ENCODE measurements around the gene CAMTA1.

The CAMTA1 gene

GRCh38 chr1:7462617-7463016 is 677.4 kb downstream of the CAMTA1 start:
- Mint-ChIP-seq H3K27ac (no peak overlapping the region), H3K36me3 (no peaks in the 10 kb centered on the region), H3K4me1 (no peaks in the 10 kb centered on the region), H3K4me3 (no peak overlapping the region), H3K9me3 (no peaks in the 10 kb centered on the region)
- DNase-seq (ENCODE audit: low spot score in 2 of 2) (no peak), ATAC-seq (no peak)

DNA sequence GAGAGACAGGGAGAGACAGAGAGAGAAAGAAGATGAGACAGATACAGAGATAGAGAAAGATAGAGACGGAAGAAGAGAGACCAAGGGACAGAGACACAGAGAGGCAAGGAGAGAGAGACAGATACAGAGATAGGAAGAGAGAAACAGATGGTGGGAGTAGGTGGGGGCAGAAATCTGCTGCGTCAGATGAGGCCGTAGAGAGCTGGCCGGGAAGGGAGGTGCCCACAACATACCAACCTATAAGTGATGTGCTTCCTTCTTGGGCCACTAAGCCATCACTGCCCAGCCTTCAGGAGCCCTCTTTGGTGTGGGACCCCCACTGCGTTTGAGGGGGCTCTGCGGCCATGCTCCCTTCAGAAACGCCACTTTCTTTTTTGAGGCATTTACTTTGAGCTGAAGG is 678.3 kb downstream of the CAMTA1 start:
- no peak for DNase-seq (ENCODE audit: low spot score in 2 of 2)

DNA sequence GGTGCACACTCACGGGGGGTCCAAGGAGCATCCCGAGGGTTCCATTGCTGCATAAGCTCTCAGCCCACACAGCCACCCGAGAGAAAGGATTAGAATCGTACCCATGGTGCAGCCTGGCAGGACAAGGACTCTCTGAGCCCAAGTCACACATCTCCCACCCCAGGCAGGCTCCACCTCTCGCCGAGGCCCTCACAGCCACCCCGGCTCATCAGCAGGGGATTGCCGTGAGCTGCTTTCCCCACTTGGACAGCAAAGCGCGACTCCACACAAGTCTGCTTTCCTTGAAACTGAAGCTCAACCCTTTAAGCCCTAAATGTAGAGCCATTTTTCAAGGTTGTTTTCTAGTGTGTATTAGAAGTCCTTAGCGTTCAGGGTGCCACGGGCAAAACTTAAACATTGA is 679.5 kb downstream of the CAMTA1 start:
- ATAC-seq (no peak), DNase-seq (ENCODE audit: low spot score in 2 of 2) (no peak)
- H3K27ac Mint-ChIP-seq = no peak overlapping the region
- no peak overlapping the region for H3K4me3 Mint-ChIP-seq
- no peaks in the 10 kb centered on the region for H3K36me3 Mint-ChIP-seq
- no peaks in the 10 kb centered on the region for H3K4me1 Mint-ChIP-seq
- no peaks in the 10 kb centered on the region for H3K9me3 Mint-ChIP-seq

More for the DNA sequence above, 678.3 kb downstream of the CAMTA1 start:
- no peak for ATAC-seq
- Mint-ChIP-seq H3K9me3 (no peaks in the 10 kb centered on the region), H3K36me3 (no peaks in the 10 kb centered on the region), H3K4me3 (no peak overlapping the region), H3K27ac (no peak overlapping the region), H3K4me1 (no peaks in the 10 kb centered on the region)

DNA sequence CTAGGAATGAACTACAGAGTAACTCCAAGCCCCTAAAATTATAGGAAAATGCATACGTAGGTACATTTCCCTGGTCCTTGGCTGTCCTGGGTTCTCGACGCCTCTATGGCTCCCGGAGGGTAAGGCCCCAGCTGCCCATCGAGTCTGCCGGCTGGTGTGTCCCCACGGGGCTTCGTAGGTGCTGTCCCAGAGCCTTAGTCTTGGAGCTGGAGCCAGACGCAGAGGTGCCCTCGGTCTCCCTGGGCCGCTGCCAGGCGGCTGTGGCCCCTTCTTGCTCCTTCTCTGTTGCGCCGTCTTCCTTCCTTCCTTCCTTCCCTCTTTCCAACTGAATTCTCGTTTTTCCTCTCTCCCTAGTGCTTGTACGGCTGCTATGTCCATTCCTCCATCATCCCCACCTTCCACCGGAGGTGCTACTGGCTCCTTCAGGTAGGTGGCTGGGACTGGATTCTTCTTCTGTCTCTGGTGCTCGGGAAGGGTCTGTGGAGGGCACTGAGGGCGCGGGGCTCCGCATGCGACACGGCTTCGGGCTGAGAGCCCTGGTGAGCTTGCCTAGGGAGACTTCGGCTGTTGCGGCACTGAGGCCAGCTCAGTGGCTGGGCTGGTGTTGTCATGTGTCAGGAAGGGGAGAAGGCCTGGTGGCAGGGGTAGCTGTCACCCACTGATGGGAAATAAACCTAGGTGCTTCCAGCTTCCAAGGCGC is 682.4 kb downstream of the CAMTA1 start:
- Mint-ChIP-seq H3K9me3 (no peaks in the 10 kb centered on the region), H3K4me1 (no peaks in the 10 kb centered on the region), H3K36me3 (no peaks in the 10 kb centered on the region), H3K4me3 (no peak overlapping the region), H3K27ac (no peak overlapping the region)
- DNase-seq (ENCODE audit: low spot score in 2 of 2) = no peak
- ATAC-seq = no peak

GRCh38 chr1:7468248-7468647 is 683.0 kb downstream of the CAMTA1 start:
- DNase-seq (ENCODE audit: low spot score in 2 of 2) = no peak
- ATAC-seq = no peak
- H3K4me3 Mint-ChIP-seq = no peak overlapping the region
- no peaks in the 10 kb centered on the region for H3K9me3 Mint-ChIP-seq
- H3K4me1 Mint-ChIP-seq = no peaks in the 10 kb centered on the region
- H3K36me3 Mint-ChIP-seq = no peaks in the 10 kb centered on the region
- no peak overlapping the region for H3K27ac Mint-ChIP-seq

DNA sequence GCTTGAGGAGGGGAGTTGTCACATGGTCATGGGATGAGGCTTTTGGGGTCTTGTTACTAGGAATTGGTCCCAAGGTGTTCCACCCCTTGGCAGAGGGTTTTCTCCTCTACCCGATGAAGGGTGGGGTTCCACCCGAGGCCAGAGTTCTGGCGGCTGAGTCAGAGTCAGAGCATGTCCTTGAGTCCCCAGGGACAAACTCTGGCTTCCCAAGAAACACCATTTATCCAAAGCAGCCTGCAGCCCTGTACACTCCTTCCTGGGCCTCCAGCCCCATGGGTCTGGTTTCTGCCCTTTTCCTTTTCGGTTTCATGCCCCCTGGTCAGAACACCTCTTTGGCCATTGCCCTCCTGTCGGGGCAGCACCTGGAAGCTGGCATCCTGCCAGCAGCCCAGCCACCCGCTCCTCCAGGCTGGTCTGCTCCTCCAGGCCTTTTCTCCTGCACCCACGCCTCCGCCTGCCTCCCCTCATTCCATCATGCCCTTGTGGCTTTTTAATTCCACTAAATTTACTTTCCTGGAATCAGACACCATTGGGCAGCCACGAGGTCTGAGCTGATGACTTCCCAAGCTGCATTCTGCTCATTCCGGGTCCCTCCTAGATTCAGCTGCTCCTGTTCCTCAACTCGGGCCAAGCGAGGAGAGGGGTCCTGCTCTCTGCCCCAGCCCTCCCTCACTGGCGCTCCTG is 684.1 kb downstream of the CAMTA1 start:
- H3K27ac Mint-ChIP-seq = peak overlapping the region; percentile 33
- H3K36me3 Mint-ChIP-seq = no peaks in the 10 kb centered on the region
- ATAC-seq (no peak), DNase-seq (ENCODE audit: low spot score in 2 of 2) (no peak)
- H3K4me1 Mint-ChIP-seq = no peaks in the 10 kb centered on the region
- H3K4me3 Mint-ChIP-seq = no peak overlapping the region
- H3K9me3 Mint-ChIP-seq = no peaks in the 10 kb centered on the region

GRCh38 chr1:7470904-7471638 is 685.8 kb downstream of the CAMTA1 start:
- Mint-ChIP-seq H3K9me3 (no peaks in the 10 kb centered on the region), H3K4me3 (no peak overlapping the region), H3K36me3 (no peaks in the 10 kb centered on the region), H3K27ac (no peak overlapping the region), H3K4me1 (no peaks in the 10 kb centered on the region)
- ATAC-seq (peak; percentile 55), DNase-seq (ENCODE audit: low spot score in 2 of 2) (no peak)

DNA sequence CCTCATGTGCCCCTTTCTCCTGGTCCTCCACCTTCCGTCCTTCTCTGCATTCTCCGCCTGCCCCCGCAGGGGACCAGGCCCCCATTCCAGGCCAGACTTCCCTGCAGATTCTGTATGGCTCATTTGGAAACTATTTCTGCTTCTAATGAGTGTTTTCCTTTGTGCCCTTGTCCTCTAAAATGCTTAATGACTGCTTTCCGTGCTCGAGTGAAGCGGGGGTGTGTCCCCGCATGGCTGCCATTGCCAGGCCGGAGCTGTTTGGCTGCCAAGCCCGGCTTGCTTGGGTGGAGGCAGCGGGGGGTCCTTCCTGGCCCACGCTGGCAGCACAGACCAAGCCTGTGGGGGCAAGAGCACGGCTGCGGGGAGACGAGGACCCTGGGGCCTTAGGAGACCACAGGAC is 686.6 kb downstream of the CAMTA1 start:
- Mint-ChIP-seq H3K27ac (no peak overlapping the region), H3K36me3 (no peaks in the 10 kb centered on the region), H3K9me3 (no peaks in the 10 kb centered on the region), H3K4me1 (no peaks in the 10 kb centered on the region), H3K4me3 (no peak overlapping the region)
- ATAC-seq (no peak), DNase-seq (ENCODE audit: low spot score in 2 of 2) (no peak)

DNA sequence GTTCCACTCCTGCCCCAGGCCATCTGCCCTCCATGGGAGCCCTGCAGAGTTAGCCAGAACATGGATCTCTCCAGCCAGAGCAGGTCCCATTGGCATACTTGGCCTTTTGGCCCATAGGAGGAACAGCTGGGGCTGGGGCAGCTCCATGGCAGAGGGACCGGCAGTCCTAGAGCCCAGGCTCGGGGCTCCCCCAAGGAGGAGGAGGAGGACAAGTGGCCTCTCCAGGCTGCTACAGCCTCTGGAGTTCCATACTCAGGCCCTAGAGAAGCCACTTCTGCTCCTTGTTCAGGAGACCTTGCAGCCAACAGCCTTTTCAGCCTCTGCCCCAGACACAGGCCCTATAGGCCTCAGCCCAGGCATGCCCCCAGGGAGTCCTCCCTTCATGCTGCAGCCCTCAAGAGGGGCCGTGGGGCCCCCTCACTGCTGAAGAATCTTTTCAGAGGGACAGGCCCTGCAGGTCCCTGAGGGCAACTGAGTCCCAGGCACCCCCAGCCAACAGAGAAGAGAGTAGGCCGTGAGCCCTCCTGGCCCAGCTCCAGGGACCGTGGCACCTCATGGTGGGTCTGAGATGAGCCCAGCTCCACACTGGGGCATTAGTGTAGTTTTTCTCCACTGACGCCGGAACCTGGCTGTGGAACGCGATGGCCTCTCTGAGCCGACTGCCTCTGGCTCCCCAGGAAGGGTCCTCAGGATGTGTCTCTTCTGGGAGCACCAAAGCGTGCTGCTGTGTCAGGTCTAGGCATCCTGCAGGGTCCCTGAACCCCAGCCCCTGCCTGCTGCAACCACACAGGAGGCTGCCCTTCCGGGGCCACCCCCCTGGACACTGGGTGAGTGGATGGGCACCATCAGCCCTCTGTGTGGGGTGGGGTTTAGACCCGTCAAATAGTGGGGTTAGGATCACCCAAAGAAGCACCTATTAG is 688.2 kb downstream of the CAMTA1 start:
- no peak for DNase-seq (ENCODE audit: low spot score in 2 of 2)
- Mint-ChIP-seq H3K9me3 (no peaks in the 10 kb centered on the region), H3K4me1 (no peaks in the 10 kb centered on the region), H3K27ac (no peak overlapping the region), H3K4me3 (no peak overlapping the region), H3K36me3 (no peaks in the 10 kb centered on the region)
- no peak for ATAC-seq

- H3K4me1 Mint-ChIP-seq = no peaks in the 10 kb centered on the region
- H3K9me3 Mint-ChIP-seq = no peaks in the 10 kb centered on the region
- H3K27ac Mint-ChIP-seq = no peak overlapping the region
- H3K36me3 Mint-ChIP-seq = no peaks in the 10 kb centered on the region
- no peak overlapping the region for H3K4me3 Mint-ChIP-seq
- ATAC-seq (no peak), DNase-seq (ENCODE audit: low spot score in 2 of 2) (no peak)
Measured at GRCh38 chr1:7474143-7474490, 688.9 kb downstream of the CAMTA1 start.

DNA sequence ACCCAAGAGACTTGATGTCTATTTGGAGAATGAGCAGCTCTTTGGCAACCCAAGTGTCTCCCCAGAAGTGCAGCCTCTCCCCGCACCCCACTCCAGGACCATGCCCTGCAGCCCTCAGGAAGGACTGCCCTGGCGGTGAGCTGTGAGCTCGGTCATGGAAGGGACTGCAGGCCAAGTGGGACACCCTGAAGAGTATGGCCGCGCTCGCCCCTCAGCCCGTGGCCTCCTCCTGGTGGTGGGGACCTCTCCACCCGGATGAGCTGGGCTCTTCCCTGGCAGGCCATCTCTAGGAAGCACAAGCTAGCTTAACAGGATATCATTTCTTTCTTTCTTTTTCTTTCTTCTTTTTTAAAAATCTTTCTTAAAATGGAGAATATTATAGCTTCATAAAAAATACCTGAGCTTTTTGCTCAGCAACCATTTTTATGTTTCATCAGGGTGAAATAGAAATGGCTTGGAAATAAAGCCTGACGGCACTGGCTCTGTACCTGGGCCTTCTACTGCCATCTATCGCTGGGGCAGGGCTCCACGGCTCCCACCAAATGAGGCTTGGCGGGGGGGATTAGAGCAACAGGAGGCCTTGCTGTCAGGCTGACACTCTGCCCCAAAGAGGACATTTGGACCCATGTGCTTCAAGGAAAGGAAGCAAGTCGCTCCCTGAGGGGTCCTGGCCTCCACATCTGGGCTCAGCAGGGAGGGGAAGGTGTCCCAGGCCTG is 689.7 kb downstream of the CAMTA1 start:
- H3K27ac Mint-ChIP-seq = no peak overlapping the region
- ATAC-seq (no peak), DNase-seq (ENCODE audit: low spot score in 2 of 2) (no peak)
- H3K9me3 Mint-ChIP-seq = no peaks in the 10 kb centered on the region
- no peak overlapping the region for H3K4me3 Mint-ChIP-seq
- no peaks in the 10 kb centered on the region for H3K4me1 Mint-ChIP-seq
- H3K36me3 Mint-ChIP-seq = no peaks in the 10 kb centered on the region

DNA sequence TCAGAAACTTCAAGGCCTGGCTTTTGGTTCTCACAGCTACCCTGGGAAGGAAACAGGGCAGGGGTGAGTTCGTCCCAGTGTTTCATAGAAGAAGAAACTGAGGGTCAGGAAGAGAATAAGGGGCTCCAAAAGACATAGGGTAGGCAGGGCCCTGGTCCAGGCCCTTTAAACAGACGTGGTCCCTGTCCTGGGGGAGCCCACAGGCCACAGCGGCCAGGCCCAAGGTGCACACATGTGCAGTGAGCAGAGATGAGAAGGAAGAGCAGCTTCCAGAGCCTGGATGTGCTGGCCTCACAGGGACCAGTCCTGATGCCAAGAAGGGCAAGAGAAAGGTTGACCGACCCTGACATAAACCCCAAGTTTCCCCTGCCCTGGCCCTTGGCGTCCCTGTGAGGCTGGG is 690.4 kb downstream of the CAMTA1 start:
- no peak for ATAC-seq

DNA sequence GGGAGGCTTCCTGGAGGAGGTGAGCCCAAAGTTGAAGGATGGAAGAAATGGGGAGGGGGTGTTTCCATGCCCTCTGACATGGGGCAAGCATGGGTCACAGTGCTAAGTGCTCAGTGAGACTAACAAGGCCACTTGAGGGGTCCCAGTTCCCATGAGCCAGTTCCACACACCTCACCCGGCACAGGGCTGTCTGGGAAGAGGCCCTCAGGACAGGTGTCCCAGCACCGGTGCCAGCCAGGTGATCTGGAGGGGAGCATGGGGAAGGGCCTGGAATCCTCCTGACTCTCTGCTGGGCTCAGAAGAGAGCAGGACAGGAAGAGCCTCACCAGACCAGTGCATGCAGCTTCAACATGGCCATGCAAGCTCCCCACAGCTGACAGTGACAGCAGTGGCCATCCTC is 691.1 kb downstream of the CAMTA1 start:
- DNase-seq (ENCODE audit: low spot score in 2 of 2) (no peak), ATAC-seq (no peak)
- H3K9me3 Mint-ChIP-seq = no peaks in the 10 kb centered on the region
- H3K4me3 Mint-ChIP-seq = no peak overlapping the region
- no peaks in the 10 kb centered on the region for H3K36me3 Mint-ChIP-seq
- H3K27ac Mint-ChIP-seq = no peak overlapping the region
- H3K4me1 Mint-ChIP-seq = no peaks in the 10 kb centered on the region

More for the DNA sequence above, 690.4 kb downstream of the CAMTA1 start:
- DNase-seq (ENCODE audit: low spot score in 2 of 2) = no peak
- Mint-ChIP-seq H3K27ac (no peak overlapping the region), H3K9me3 (no peaks in the 10 kb centered on the region), H3K4me3 (no peak overlapping the region), H3K4me1 (no peaks in the 10 kb centered on the region), H3K36me3 (no peaks in the 10 kb centered on the region)

GRCh38 chr1:7476861-7477547 is 691.8 kb downstream of the CAMTA1 start:
- no peak overlapping the region for H3K27ac Mint-ChIP-seq
- no peak for ATAC-seq
- H3K4me1 Mint-ChIP-seq = no peaks in the 10 kb centered on the region
- no peak for DNase-seq (ENCODE audit: low spot score in 2 of 2)
- H3K36me3 Mint-ChIP-seq = no peaks in the 10 kb centered on the region
- no peaks in the 10 kb centered on the region for H3K9me3 Mint-ChIP-seq
- no peak overlapping the region for H3K4me3 Mint-ChIP-seq
